Measurements from ENCODE around the gene RIMS3. TPM values are rescaled to one million over a fixed set of nuclear protein-coding genes. Genes with fewer than 3 reads are reported as not detected.

Gene RIMS3
- total and polyA plus RNA-seq, 2 experiments from 2014 or later = 1.4 to 1.6 TPM

- TF ChIP-seq EZH2phosphoT487 (IDR thresholded peaks at IDR 0.05; ENCODE audit: low read depth, severe bottlenecking, unreplicated experiment) (no peak), EZH2 (IDR thresholded peaks at IDR 0.05; ENCODE audit: borderline replicate concordance) (no peak)
- TF ChIP-seq, protein P1, sequence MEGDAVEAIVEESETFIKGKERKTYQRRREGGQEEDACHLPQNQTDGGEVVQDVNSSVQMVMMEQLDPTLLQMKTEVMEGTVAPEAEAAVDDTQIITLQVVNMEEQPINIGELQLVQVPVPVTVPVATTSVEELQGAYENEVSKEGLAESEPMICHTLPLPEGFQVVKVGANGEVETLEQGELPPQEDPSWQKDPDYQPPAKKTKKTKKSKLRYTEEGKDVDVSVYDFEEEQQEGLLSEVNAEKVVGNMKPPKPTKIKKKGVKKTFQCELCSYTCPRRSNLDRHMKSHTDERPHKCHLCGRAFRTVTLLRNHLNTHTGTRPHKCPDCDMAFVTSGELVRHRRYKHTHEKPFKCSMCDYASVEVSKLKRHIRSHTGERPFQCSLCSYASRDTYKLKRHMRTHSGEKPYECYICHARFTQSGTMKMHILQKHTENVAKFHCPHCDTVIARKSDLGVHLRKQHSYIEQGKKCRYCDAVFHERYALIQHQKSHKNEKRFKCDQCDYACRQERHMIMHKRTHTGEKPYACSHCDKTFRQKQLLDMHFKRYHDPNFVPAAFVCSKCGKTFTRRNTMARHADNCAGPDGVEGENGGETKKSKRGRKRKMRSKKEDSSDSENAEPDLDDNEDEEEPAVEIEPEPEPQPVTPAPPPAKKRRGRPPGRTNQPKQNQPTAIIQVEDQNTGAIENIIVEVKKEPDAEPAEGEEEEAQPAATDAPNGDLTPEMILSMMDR (IDR thresholded peaks at IDR 0.05; ENCODE audit: poor library complexity) = no peak
- Histone ChIP-seq H3K27me3 (peaks cover 13% of the 10 kb centered on the region), H3K36me3 (replicated peaks; ENCODE audit: insufficient read depth, low read depth) (no peaks in the 10 kb centered on the region), H3K4me3 (no peak overlapping the region), H3K4me1 (ENCODE audit: insufficient read depth) (no peaks in the 10 kb centered on the region), H2AFZ (no peak overlapping the region), H3K79me2 (no peaks in the 10 kb centered on the region), H3K9me2 (replicated peaks; ENCODE audit: insufficient read depth) (no peaks in the 10 kb centered on the region), H3K27ac (no peak overlapping the region), H3K4me2 (no peak overlapping the region), H3K9me3 (ENCODE audit: low read depth) (no peaks in the 10 kb centered on the region), H4K20me1 (ENCODE audit: insufficient read depth, poor library complexity, severe bottlenecking) (no peaks in the 10 kb centered on the region)
- DNase-seq (ENCODE audit: low spot score) = no peak
- WGBS (ENCODE audit: low lambda C conversion rate, missing lambda C conversion rate) = 91% methylated on average over 15 of the region's 15 CpGs
Measured at GRCh38 chr1:40648928-40649591, 16.4 kb downstream of the RIMS3 start.

GRCh38 chr1:40648200-40648599, 17.3 kb downstream of the RIMS3 start:
- Histone ChIP-seq H3K27ac (no peak overlapping the region), H4K20me1 (ENCODE audit: insufficient read depth, poor library complexity, severe bottlenecking) (no peaks in the 10 kb centered on the region), H3K4me2 (no peak overlapping the region), H3K9me3 (ENCODE audit: low read depth) (no peaks in the 10 kb centered on the region), H2AFZ (no peak overlapping the region), H3K4me1 (ENCODE audit: insufficient read depth) (no peaks in the 10 kb centered on the region), H3K4me3 (no peak overlapping the region), H3K36me3 (replicated peaks; ENCODE audit: insufficient read depth, low read depth) (no peaks in the 10 kb centered on the region), H3K27me3 (peaks cover 7% of the 10 kb centered on the region), H3K9me2 (replicated peaks; ENCODE audit: insufficient read depth) (no peaks in the 10 kb centered on the region), H3K79me2 (no peaks in the 10 kb centered on the region)
- TF ChIP-seq, protein P1 (IDR thresholded peaks at IDR 0.05; ENCODE audit: poor library complexity) = no peak
- TF ChIP-seq EZH2 (IDR thresholded peaks at IDR 0.05; ENCODE audit: borderline replicate concordance) (no peak), EZH2phosphoT487 (IDR thresholded peaks at IDR 0.05; ENCODE audit: low read depth, severe bottlenecking, unreplicated experiment) (no peak)
- DNase-seq (ENCODE audit: low spot score) = no peak
- WGBS (ENCODE audit: low lambda C conversion rate, missing lambda C conversion rate) = 67% methylated on average over 3 of the region's 3 CpGs

GRCh38 chr1:40646315-40646714, 19.2 kb downstream of the RIMS3 start:
- no peak overlapping the region for H3K27ac ChIP-seq
- no peak overlapping the region for H3K4me3 ChIP-seq
- no peaks in the 10 kb centered on the region for H3K9me2 ChIP-seq (replicated peaks; ENCODE audit: insufficient read depth)
- no peak for DNase-seq (ENCODE audit: low spot score)
- H3K9me3 ChIP-seq (ENCODE audit: low read depth) = no peaks in the 10 kb centered on the region
- 86% methylated on average over 5 of the region's 5 CpGs for WGBS (ENCODE audit: low lambda C conversion rate, missing lambda C conversion rate)
- no peak overlapping the region for H2AFZ ChIP-seq
- no peaks in the 10 kb centered on the region for H4K20me1 ChIP-seq (ENCODE audit: insufficient read depth, poor library complexity, severe bottlenecking)
- no peaks in the 10 kb centered on the region for H3K4me1 ChIP-seq (ENCODE audit: insufficient read depth)
- H3K27me3 ChIP-seq = no peaks in the 10 kb centered on the region
- no peaks in the 10 kb centered on the region for H3K36me3 ChIP-seq (replicated peaks; ENCODE audit: insufficient read depth, low read depth)
- TF ChIP-seq, protein P1 (IDR thresholded peaks at IDR 0.05; ENCODE audit: poor library complexity) = no peak
- TF ChIP-seq EZH2 (IDR thresholded peaks at IDR 0.05; ENCODE audit: borderline replicate concordance) (no peak), EZH2phosphoT487 (IDR thresholded peaks at IDR 0.05; ENCODE audit: low read depth, severe bottlenecking, unreplicated experiment) (no peak)
- no peaks in the 10 kb centered on the region for H3K79me2 ChIP-seq
- no peak overlapping the region for H3K4me2 ChIP-seq
